Activated CD4-positive, alpha-beta T cell treated with anti-CD3 and anti-CD28 coated beads, Interleukin-2, amount 50 U/mL, for 16 hours (primary cell): ENCODE measurements around the gene KRT6C.
A peak's percentile ranks its signal among the peaks of the same experiment; 100 is the strongest.
"Not testable (repeated sequence)": the region's sequence is repeated elsewhere in the genome, so short reads cannot be mapped to it uniquely, and the experiment has no call there.

Source experiments
- DNase-seq: peaks from one replicate; pipeline ENCODE4 v3.0.0-alpha.2; 2020

KRT6C gene

DNA sequence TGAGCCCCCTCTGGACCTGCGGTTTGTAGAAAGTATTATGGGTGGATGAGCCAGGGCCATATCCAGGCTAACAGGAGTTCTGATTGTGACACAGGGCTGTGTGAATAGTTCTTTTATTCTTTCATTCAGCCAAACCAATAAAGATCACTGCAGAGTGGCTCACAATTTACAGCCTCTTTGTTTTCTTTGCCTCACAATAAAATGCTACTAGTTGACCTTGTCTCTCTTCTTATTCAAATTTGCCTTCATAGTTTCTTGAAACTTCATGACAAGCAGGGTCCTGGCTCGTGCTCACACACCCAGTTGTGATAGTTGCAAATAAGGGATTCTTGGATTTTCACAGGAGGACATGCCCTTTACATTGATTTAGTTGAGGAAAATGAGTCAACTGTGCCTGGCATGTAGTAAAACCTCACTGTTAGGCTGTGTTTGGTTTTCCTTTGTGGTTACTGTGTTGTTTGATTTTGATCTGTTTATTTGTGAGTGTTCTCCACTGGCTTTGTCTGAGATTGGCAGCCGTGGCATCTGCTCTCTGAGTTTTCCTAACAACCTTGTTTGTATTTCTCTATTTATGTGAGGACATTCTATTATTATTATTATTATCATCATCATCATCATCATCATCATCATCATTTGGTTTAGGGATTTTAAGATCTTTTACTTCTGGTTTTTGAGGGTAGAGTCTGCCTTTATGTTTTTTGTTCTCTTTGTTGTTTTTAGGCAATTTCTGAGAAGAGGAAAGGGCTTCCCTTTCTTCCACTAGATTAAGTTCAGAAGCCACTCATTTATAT lies 19.0 kb downstream of the KRT6C start:
- peak; percentile 7 for DNase-seq

DNA sequence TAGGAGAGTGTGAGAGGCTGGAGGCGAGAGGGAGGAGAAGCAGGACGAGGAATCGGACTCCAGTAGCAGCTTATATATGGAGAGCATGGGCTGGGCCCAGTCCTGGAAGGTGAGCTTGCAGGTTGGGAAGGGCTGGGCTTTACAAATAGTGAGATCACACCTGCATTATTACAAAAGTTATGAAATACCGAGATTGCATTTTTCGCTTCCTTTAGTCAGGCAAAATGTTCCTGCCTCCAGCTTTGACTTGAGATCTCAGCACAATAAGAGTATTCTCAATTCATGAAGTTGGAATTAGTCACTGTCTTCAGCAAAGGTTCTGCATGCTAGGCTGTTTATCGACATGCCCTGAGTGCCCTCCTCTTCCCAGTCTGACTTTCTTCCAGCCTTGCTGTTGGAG lies 21.5 kb downstream of the KRT6C start, which contains the start of gene KRT6B:
Gene KRT6B (minus strand): TSS at position 46 of the 400 bp plus-strand sequence. CDS start 68 bp downstream, outside the sequence.
- no peak for DNase-seq

GRCh38 chr12:52448228-52448627 lies 25.4 kb downstream of the KRT6C start:
- no peak for DNase-seq

DNA sequence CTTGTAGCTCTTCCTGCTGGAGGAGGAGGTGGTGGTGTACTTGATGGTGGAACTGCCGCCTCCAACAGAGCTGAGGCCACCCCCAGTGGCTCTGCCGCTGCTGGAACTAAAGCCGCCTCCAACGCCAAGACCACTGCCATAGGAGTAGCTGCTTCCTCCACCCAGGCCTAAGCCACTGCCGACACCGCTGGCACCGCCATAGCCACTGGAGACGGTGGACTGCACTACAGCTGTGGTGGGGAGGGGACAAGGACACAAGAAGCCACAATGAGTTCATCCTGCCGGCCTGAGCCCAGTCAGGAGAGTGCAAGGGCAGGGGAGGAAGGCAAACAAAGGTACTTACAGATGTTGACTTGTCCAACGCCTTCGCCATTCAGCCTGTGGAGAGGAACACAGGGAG lies 26.4 kb downstream of the KRT6C start:
- not testable (repeated sequence) for DNase-seq

- no peak for DNase-seq
These were observed 27.1 kb downstream of the KRT6C start for GRCh38 chr12:52446367-52447045.

- DNase-seq: no peak
These were observed 27.7 kb downstream of the KRT6C start for GRCh38 chr12:52445876-52446275.

DNA sequence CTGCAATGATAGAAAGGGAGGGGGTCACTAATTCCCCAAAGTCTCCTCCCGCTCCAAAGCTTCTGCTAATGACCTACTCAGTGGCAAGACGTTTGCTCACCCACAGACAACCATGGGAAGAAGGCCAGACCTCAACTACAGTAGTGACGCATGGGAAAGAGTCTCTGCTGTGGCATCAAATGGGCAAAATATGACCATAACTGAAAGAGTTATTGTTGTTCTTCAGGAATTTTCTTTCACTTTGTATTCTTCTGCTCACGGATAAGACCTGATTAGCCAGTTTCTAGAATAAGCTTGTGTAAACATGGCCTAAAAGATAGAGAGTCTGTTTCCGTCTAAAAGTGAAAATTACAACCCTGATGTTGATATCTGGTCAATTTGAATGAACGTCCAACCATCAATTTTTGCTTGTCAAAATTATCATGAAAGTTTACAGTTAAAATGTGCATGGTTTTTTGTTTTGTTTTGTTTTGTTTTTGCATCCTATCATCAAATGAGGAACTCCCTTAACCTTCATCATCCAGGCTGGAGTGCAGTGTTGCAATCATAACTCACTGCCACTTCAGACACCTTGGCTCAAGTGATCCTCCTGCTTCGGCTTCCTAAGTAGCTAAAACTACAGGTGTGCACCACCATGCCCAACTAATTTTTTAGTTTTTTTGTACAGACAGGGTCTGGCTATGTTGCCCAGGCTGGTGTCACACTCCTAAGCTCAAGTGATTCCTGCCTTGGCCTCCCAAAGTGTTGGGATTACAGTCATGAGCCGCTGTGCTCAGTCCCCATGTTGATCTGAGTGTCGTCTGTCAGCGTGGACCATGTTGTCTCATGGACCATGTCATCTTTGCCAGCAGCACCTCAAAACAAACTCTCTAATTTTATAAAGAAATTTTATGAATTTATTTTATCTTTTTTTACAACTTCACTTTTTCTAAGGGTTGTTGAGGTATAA lies 28.7 kb downstream of the KRT6C start:
- DNase-seq: no peak

GRCh38 chr12:52443966-52444365 lies 29.6 kb downstream of the KRT6C start:
- no peak for DNase-seq

- no peak for DNase-seq
These were observed 31.0 kb downstream of the KRT6C start for GRCh38 chr12:52442600-52443061.

- DNase-seq: no peak
These were observed 32.2 kb downstream of the KRT6C start for GRCh38 chr12:52441320-52441911.

GRCh38 chr12:52440821-52441319 lies 32.7 kb downstream of the KRT6C start:
- no peak for DNase-seq

- no peak for DNase-seq
These were observed 33.8 kb downstream of the KRT6C start for GRCh38 chr12:52439845-52440244.

GRCh38 chr12:52439420-52439819 lies 34.2 kb downstream of the KRT6C start:
- no peak for DNase-seq

- DNase-seq: no peak
These were observed 35.0 kb downstream of the KRT6C start for GRCh38 chr12:52438305-52439301.

DNA sequence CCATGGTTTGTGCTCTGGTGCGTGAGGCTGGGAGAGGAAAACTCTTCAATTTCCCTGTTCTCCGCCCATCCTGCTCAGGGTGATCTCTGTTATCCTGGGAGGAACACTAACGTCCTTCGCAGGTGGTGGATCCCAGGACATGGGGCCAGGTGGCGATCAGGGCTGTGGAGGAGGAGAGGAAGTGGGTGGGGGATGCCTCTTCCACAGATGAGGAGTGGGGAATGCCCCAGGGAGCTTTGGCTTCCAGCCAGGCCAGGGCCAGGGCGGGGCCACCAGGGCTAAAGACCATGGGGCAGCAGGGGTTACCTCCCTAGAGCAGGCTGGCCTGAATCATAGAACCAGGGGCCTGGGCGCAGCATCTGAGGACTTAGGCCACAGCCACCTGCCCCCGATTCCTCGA lies 36.1 kb downstream of the KRT6C start:
- DNase-seq: no peak

DNA sequence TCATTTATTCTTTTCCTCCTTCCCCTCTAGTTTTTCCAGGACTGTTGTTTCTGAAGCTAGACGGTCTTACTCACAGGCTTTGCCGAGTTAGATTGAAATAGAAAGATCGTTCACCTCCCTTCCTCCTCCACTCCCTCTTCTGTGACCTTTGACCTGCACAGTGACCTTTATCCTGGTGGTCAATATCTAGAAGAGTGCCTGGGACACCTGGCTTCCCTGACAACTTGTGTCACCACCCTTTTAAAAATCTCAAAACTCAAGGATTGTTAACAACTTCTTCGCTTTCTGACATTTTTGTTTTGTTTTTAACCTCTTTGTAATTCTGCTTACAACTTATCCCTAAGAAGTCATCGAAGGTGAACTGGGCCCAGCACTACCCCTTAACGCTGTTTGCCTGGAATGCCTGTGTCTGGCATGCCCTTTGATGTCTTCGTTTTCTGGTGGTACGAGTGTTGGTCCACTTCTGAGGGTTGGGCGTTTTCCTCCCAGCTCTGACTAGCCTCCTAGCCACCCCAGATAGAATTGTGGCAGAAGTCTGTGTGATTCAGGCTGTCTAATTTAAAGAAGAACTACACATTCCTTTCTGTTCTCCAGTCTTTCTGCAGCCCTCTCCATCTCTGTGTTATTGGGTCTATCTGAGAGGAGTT lies 36.7 kb downstream of the KRT6C start:
- DNase-seq: no peak

GRCh38 chr12:52436000-52436827 lies 37.4 kb downstream of the KRT6C start:
- no peak for DNase-seq

GRCh38 chr12:52435659-52435999 lies 38.0 kb downstream of the KRT6C start:
- no peak for DNase-seq

DNA sequence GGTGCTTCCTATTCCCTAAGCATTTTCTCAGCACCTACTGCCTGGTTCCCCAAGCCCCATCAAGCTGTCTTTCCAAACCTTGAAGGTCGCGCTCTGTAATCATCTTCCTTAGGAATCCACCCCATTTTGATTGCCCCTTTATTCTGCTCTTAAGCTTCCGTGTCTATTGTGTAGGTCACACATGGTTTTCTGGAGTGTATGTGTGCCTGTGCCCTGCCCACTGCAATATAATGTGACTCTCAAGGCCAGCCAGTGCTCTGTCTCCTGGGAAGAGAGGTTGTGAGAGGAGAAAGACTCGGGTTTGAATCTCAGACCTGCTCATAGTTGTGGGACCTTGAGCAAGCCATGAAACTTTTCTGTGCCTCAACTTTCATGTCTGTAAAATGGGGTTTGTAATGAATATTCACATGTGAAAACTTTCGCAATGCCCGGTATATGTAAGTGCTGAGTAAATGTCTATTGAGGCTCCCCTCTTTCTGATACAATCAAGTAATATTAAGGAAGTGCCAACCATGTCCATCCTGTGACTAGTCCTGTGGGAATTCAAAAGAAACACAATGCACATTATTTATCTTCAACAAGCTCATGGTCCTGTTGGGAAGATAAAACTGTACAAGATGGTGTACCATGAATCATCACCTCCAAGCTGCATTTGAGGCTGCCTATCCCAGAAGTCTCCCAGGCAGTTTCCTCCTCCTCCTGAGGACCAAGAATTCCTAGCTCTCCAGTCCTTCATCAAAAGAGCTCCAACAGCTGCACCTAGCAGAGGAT lies 38.7 kb downstream of the KRT6C start:
- DNase-seq: no peak
